ENCODE data around the gene ST8SIA3.

- TF ChIP-seq CTCF (IDR thresholded peaks at IDR 0.05) (no peak), POLR2A (IDR thresholded peaks at IDR 0.05) (no peak)
Measured at GRCh38 chr18:57320603-57321002, 31.8 kb upstream of the ST8SIA3 start.

Measured in heart left ventricle (tissue), 13 donors.